VCaP (cell line): ENCODE data around the gene APEH.

Experiments used
- H3K27ac ChIP-seq: fragments of 450-650 bp; 2 replicates; pipeline ENCODE4 v1.5.1; 2017
- CTCF ChIP-seq: fragments of 450-650 bp; conservative IDR thresholded peaks from 2 replicates; pipeline ENCODE4 v1.5.1; 2017; ENCODE audit warnings: mild to moderate bottlenecking, moderate library complexity

APEH gene

GRCh38 chr3:49629866-49630265 lies 44.3 kb upstream of the APEH start:
- TF ChIP-seq CTCF, result no peak
- H3K27ac ChIP-seq, result no peak overlapping the region

- TF ChIP-seq CTCF, result no peak
- no peak overlapping the region for H3K27ac ChIP-seq
Measured at GRCh38 chr3:49630784-49631183, 43.4 kb upstream of the APEH start.

GRCh38 chr3:49634736-49635135 lies 39.4 kb upstream of the APEH start:
- TF ChIP-seq CTCF, result no peak
- no peak overlapping the region for H3K27ac ChIP-seq

DNA sequence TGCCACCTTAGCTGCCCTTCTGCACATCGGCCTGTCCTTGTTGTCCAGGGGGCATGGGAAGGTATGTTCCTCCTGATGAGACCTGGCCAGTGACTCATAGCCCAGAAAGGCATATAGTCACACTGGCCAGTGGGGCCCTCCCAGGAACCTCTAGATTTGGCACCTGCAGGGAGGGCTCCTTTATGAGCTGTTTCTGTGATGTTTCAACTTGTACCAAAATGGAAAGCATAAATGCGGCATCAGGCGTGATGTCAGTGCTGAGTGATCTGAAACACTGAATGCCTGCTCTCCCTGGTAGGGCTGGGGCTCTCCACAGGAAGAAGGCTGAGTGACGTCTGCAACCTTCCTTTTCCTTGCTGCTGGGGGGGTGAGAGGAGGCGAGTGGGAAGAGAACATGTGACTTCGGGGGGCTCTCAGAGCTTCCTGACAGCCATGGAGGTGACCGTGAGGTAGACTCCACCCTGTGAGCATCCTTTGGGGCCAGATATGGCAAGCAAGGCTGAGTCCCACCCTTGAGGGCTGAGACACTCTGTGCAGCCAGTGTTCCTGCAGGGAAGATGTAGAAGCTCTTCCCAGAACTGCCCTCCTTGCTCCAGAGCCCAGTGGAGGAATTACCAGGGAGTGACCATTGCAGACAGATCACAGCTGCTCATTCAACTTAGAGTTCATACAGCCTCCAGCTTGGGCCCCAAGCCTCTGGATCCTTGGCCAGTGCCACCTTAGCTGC lies 37.1 kb upstream of the APEH start:
- H3K27ac ChIP-seq, result no peak overlapping the region

GRCh38 chr3:49638445-49638844 lies 35.7 kb upstream of the APEH start:
- no peak overlapping the region for H3K27ac ChIP-seq
- TF ChIP-seq CTCF, result no peak

More for the DNA sequence above, 37.1 kb upstream of the APEH start:
- no peak for TF ChIP-seq CTCF

DNA sequence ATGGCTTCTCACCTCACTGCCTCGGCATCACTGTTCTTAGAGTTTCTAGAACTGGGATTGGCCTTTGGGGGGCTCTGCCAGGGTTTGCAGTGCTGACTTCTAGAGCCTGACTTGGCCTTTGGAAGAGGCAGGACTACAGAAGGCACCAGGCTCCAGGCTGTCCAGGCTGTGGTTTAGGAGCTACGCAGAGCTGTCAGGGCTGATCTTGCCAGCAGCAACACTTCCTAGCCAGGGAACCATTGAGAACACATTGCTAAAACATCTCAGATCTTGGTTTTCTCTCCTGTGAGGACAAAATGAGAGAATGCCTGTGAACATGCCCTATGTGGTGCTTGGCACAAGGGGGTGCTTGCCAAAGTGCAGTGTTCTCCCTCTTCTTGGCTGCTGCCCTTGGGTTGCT lies 34.6 kb upstream of the APEH start:
- no peak overlapping the region for H3K27ac ChIP-seq
- TF ChIP-seq CTCF, result no peak

GRCh38 chr3:49641292-49641691 lies 32.9 kb upstream of the APEH start:
- no peak overlapping the region for H3K27ac ChIP-seq
- TF ChIP-seq CTCF, result no peak
